GM21723 (cell line): ENCODE data around the gene GRB2.
"Not testable (repeated sequence)": the region's sequence is repeated elsewhere in the genome, so short reads cannot be mapped to it uniquely, and the experiment has no call there.

Experiments used
- ATAC-seq: cut with Tn5 transposase; IDR thresholded peaks from one replicate; pipeline ENCODE4 v1.9.1; 2021; ENCODE audit warnings: mild to moderate bottlenecking, moderate library complexity; ENCODE audit not compliant: unreplicated experiment

The GRB2 gene

DNA sequence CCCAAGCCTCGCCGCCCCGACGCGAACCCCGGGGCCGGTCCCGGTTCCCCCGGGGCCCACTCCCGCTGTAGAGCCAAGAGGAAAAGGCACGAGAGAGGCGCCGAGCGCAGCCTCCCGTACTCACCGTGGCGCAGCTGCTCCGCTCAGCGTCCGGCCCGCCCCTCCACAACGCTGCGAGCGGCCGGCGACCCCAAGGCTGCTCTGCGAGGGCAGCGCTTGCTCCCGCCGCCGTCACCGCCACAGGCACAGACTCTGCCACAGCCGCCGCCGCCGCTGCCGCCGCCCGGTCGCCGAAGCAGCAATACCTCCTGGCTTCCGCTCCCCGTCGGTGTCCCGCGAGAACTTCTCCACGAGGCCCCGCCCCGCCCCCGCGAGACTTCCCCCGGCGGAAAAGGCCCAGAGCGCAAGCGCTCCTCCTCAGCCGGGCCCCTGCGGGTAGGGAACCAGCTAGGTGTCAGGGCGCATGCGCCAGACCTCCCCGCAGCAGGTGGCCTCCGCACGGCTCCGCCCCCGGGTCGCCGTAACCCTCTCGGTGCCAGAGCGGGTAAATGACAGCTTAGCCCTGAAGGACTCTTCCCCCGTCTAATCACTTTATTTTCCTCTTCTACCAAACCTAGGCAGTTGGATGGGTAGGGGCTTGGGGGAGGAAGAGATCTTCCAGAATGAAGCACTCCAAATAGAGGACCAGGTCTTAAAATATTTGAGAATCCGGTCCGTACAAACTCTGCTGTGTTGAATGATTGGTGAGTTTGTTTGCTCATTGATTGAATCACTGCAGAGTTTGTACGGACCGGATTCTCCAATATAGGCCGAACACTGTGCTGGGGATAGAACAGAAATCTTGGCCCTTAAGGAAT, at the start of gene GRB2:
Gene GRB2, minus strand, starts transcription at position 314 of the 857 bp plus-strand sequence. CDS start 12,050 bp downstream, outside the sequence.
- peak; percentile 76 for ATAC-seq

DNA sequence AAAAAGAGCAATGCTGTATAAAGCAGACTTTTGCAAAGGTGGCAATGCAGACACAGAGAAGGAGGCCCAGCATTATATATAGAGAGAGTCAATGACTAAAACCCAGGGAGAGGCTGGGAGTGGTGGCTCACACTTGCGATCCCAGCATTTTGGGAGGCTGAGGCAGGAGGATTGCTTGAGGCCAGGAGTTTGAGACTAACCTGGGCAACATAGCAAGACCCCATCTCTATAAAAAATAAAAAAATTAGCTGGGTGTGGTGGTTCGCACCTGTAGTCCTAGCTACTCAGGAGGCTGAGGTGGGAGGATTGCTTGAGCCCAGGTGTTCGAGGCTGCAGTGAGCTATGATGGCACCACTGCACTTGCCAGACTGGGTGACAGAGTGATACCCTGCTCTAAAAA, 49.2 kb upstream of the GRB2 start:
- not testable (repeated sequence) for ATAC-seq

DNA sequence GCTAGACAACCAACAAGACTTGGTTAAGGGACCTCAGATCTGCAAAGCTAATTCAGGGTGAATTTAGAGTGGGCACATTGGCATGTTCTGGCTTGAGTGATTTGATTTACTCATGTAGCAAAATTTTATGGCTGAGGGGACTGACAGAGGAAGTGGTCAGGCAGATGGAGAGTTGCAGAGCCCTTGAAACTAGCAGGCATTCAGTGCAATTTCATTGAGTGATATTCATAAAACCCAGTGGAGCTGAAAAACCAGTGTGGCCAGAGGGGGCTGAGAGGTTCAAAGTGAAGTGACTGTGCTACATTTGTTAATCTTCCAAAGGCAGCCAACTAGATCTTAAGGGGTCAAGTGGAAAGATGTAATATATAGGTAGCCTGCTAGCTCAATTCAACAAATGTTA, 48.7 kb upstream of the GRB2 start:
- ATAC-seq, result no peak

DNA sequence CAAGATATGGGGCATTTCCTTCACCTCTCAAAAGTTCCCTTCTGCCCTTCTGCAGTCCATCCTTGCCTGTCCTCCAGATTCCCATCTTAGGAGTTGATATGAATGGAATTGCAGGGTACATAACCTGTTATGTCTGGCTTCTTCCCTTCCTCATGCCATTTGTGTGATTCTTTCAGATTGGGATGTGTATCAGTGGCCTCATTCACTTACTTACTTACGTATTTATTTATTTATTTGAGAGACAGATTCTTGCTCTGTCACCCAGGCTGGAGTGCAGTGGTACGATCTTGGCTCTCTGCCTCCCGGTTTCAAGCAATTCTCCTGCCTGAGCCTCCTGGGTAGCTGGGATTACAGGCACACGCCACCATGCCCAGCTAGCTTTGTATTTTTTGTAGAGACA, 44.8 kb upstream of the GRB2 start:
- ATAC-seq, result no peak

DNA sequence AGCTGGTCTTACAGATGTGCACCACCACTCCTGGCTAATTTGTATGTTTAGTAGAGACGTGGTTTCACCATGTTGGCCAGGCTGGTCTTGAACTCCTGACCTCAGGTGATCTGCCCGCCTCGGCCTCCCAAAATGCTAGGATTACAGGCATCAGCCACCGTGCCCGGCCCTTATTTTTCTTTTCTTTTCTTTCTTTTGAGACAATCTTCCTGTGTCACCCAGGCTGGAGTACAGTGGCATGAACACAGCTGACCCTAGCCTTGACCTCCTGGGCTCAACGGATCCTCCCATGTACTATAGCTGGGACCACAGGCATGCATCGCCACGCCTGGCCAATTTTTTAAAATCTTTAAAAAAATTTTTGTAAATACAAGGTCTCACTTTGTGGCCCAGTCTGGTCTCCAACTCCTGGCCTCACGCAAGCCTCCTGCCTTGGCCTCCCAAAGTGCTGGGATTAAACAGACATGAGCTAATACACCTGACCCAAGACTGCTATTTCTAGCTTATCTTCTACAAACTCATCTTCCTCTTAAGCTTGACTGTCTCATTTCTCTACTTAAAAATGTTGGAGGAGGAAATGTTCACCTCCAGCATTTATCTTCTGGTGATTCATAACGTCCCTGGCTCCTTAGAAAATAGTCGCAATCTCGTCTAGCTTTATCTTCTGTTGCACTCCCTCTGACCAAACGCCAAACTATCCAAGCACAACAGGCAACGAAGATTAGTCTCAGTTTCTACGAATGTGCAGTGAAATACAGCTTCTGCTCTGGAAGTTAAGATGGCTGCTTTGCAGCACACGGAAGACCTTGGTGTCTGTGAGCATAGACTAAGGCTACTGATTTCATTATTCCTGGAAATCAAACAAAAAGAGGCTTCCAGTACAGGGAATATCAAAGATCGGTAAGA, 42.7 kb upstream of the GRB2 start:
- no peak for ATAC-seq

DNA sequence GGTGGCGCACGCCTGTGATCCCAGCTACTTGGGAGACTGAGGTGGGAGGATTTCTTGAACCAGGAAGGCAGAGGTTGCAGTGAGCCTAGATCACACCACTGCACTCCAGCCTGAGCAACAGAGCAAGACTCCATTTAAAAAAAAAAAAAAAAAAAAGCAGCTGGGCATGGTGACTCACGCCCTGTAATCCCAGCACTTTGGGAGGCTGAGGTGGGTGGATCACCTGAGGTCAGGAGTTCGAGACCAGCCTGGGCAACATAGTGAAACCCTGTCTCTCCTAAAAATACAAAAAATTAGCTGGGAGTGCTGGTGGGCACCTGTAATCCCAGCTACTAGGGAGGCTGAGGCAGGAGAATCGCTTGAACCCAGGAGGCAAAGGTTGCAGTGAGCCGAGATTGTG, 40.4 kb upstream of the GRB2 start:
- ATAC-seq, result not testable (repeated sequence)

DNA sequence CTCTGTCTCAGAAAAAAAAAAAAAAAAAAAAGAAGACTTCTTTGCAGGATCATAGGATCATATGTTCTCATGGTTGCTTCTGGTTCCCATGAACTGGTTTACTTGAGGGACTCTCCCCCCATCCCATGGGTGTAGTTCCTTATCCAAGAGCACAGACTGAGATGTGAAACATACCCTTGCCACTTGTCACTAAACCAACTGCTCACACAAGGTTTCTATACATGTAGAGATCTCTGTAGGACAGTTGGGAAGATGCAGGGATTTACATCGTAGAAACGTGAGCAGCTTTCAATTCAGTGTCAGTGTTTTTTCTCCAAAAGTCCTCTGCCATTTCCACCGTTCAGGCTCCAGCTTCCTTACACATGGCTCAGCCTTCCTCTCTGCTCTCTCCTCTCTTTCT, 39.8 kb upstream of the GRB2 start:
- ATAC-seq, result no peak

DNA sequence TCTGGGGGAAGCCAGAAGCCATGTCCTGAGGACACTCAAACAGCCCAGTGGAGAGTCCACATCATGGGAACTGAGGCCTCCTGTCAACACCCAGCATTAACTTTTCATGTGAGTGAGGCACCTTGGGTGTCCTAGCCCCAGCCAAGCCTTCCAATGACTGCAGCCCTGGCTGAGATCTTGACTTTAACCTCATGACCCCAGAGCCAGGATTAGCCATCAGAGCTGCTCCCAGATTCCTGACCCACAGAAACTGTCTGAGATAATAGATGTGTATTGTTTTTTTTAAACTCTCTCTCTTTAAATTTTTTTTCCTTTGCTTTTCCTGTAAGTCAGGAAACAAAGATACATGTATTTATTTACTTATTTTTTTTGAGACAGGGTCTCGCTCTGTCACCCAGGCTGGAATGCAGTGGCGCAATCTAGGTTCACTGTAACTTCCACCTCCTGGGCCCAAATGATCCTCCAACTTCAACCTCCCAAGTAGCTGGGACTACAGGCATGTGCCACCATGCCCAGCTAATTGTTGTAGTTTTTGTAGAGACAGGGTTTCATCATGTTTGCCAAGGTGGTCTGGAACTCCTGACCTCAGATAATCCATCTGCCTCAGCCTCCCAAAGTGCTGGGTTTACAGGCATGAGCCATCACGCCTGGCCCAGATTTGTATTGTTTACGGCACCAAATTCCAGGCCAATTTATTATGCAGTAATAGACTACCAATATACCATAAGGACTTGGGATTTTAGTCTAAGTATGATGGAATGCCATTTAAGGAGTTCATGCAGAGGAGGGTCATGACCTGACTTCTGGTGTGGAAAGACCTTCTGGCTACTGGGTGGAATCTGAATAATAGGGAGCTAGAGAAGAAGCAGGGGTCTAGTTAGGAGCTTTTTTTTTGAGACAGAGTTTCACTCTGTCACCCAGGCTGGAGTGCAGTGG, 37.0 kb upstream of the GRB2 start:
- ATAC-seq, result no peak

DNA sequence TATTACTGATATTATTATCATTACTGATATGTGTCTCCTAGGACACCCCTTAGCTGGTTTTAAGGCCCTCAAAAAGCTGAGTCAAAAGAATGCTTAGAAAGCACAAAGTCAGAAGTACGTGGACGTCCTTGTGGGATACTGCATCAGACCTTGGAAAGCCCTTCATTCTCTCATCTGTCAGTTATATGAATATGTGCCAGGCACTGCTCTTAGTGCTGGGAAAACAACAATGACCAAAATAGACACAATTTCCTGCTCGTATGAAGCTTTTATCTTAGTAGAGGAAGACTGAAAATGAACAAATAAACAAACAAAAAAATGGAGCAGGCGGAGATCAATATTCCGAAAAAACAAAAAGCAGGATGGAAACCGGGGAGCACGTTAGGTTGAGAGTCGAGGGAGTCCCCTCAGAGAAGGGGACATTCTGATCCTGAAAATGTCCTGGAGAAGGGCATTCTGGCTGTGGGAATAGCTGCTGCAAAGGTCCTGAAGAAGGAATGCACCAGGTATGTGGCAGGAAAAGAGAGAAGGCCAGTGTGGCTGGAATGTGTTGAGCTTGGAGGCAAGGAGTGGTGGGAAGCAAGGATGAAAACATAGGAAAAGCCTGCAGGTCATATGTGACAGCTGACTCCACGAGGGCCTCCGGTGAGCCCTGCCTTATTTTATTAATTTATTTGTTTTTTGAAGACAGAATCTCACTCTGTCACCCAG, 35.4 kb upstream of the GRB2 start:
- no peak for ATAC-seq

DNA sequence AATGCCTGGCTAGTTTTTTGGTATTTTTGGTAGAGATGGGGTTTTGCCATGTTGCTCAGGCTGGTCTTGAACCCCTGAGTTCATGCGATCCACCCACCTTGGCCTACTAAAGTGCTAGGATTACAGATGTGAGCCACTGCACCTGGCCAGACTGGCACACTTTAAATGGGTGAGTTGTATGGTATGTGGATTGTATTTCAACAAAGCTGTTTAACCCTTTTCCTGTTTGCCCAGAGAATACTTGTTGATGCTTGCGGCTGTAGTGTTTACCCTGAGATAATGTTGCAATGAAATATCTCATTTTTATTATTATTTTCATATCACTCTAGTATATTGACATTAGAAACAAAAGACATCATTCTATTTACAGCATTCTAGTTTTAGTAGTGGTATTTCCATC, 33.8 kb upstream of the GRB2 start:
- ATAC-seq, result no peak

DNA sequence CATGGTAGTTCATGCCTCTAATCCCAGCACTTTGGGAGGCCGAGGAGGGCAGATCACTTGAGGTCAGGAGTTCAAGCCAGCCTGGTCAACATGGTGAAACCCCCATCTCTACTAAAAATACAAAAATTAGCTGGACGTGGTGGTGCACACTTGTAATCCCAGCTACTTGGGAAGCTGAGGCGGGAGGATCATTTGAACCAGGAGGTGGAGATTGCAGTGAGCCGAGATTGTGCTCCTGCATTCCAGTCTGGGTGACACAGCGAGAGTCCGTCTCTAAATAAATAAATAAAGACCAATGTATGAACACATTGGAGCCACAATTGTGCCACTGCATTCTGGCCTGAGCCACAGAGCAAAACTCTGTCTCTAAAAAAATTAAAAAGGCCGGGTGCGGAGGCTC, 31.9 kb upstream of the GRB2 start:
- not testable (repeated sequence) for ATAC-seq

DNA sequence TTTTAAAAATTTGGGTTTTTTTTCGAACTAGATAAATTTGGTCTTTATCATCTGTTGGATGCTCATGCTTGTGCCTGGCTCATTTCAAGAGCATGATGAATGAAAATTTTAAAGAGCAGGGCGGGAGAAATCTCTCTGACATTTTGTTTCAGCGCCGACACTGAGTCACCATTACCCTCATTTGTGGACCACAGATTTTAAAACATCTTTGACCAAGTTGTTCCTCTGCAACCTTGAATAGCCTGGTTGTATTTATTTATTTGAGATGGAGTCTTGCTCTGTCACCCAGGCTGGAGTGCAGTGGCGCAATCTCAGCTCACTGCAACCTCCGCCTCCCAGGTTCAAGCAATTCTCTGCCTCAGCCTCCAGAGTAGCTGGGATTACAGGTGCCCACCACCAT, 29.0 kb upstream of the GRB2 start:
- not testable (repeated sequence) for ATAC-seq

DNA sequence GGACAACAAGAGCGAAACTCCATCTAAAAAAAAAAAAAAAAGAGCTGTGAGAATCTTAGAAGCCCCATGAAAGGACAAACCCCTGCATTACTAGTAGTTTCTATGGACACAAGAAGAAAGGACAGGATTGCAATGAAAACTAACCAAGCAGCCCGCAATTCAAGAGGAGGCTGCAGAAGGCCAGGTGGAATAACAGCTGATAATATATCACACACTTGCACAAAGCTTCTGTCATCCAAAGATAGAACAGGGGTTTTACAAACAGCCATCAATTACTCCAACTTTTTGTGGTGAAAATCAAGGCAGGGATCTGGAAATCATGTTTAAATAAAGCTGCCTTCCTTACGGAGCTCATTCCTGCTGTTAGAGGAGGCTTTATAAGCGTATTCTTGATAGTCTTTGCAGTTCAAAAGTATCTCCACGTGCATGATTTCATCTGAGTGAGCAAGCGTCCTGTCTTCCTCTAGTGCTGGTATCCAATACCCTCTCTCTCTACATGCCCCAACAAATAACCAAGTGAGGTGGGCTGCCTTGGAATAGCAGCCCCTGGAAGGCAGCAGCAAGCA, 27.8 kb upstream of the GRB2 start:
- ATAC-seq, result no peak

DNA sequence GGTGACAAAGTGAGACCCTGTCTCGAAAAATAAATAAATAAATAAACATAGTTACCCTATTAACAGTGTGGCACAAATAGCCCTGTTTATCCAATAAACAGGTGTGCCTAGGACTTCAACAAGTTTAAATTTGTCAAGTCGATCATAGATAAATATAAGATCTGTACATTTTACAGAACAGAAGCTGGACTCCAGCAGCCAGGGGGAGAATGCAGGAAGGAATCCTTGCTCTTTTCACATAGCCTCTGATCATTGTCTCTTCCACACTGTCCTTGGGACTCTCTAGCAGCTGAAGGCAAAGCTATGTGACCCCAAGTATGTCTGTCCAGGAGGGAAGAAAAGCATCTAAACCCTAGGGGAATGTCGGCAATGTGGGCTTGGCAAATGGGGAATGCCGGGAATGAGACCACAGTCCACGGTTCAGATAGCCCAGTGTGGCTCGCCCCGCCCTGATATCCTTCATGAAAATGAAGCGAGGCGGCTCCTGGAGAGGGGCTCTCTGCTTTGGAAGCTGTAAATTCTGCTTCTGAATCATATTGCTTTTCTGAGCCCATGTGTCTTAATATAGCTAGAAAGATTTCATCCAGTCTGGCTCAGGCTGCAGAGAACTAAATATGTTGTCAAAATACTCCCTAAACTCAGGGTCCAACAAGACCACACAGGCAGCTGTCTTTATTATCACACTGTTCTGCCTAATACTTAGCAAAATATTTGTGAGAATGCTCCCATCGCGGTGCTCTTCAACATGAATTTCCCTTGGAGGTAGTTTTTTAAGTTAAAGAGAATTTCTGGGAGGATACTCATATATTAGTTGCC, 24.9 kb upstream of the GRB2 start:
- no peak for ATAC-seq

DNA sequence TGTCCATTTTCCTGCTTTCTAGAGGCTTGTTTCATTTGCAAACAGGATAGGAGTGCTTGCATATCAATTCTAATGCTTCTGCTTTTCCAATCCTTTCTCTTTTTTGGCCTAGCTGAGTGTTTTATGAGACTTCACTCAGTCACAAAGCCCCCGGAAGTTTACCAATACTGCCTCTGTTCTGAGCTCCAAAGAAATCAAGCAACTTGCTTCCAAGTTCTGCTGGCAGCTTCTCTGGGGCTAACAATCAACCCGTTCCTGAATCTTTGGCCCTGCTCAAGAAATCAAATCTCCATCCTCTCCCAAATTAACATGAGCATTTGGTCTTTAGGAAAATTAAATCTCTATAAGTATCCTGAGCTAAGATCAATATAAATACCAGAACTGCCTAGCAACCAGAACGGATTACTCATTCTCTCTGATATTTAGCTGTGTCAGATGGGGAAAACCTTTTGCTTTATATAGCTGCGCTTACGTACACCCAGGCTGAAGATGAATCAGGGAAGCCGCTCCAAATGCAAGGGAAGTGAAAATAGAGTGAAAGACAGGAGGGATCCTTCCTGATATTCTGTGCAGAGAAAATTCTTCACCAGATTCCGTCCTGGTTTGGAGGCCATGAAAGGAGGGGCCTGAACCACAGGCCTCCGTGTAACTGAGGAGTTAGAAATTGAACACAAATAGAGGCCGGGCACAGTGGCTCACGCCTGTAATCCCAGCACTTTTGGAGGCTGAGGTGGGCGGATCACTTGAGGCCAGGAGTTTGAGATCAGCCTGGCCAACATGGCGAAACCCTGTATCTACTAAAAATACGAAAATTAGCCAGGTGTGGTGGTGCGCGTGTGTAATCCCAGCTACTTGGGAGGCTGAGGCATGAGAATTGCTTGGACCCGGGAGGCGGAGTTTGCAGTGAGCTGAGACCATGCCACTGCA, 23.3 kb upstream of the GRB2 start:
- ATAC-seq, result no peak

DNA sequence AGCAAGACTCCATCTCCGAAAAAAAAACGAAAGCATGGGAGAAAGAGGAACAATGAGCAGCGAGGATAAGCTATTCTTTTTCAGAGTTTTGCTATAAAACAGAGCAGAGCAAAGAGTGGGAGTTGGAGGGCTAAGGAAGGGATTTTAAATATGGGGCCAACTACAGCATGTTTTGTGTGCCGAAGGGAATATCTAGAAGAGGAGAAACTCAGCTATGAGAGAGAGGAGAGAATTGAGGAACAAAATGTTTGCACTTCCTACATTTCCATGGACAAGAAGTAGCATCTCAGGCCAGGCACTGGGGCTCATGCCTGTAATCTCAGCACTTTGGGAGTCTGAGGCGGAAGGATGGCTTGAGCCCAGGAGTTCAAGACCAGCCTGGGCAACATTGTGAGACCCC, 13.1 kb upstream of the GRB2 start:
- no peak for ATAC-seq

DNA sequence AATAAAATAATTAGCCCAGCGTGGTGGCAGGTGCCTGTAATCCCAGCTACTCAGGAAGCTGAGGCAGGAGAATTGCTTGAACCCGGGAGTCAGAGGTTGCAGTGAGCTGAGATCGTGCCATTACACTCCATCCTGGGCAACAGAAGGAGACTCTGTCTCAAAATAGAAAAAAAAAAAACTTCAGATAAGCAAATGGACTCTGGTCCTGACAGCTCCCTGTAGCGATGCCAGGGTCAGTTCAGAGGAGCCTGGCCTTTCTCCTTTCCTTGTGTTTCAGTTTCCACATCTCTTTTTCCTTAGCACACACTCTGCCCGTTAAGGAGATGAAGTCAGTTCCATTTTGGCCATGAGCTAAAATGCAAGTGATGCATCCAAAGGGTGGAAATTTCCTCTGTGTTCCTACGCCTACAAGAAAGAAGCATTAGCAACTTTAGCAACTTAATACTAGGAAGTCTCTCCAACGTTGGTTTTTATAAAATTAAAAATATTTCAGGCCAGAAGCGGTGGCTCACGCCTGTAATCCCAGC, 11.6 kb upstream of the GRB2 start:
- ATAC-seq, result no peak

DNA sequence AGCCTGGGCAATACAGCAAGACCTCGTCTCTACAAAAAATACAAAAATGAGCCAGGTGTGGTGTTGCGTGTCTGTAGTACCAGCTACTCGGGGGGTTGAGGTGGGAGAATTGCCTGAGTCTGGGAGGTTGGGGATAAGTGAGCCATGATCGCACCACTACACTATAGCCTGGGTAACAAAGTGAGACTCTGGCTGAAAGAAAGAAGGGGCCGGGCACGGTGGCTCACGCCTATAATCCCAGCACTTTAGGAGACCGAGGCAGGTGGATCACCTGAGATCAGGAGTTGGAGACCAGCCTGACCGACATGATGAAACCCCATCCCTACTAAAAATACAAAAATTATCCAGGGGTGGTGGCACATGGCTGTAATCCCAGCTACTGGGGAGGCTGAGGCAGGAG, 10.5 kb upstream of the GRB2 start:
- no peak for ATAC-seq
